ENCODE data around the gene DZIP3.
"Not testable (repeated sequence)": the region's sequence is repeated elsewhere in the genome, so short reads cannot be mapped to it uniquely, and the experiment has no call there.

Gene DZIP3

GRCh38 chr3:108595321-108595720 lies 5.8 kb downstream of the DZIP3 start:
- FAIRE-seq (no peak), DNase-seq (ENCODE audit: insufficient read length, low spot score) (no peak)

GRCh38 chr3:108598375-108598774 lies 8.9 kb downstream of the DZIP3 start:
- FAIRE-seq, result no peak
- no peak for DNase-seq (ENCODE audit: insufficient read length, low spot score)

GRCh38 chr3:108599677-108600409 lies 10.3 kb downstream of the DZIP3 start:
- DNase-seq (ENCODE audit: insufficient read length, low spot score), result no peak
- no peak for FAIRE-seq

GRCh38 chr3:108602249-108602934 lies 12.9 kb downstream of the DZIP3 start:
- no peak for DNase-seq (ENCODE audit: insufficient read length, low spot score)
- peak; percentile 76 for FAIRE-seq

- DNase-seq (ENCODE audit: insufficient read length, low spot score) (no peak), FAIRE-seq (no peak)
Measured at GRCh38 chr3:108602935-108603294, 13.4 kb downstream of the DZIP3 start.

- no peak for FAIRE-seq
- DNase-seq (ENCODE audit: insufficient read length, low spot score), result no peak
Measured at GRCh38 chr3:108603691-108604090, 14.2 kb downstream of the DZIP3 start.

GRCh38 chr3:108605028-108605427 lies 15.5 kb downstream of the DZIP3 start:
- DNase-seq (ENCODE audit: insufficient read length, low spot score) (no peak), FAIRE-seq (no peak)

- DNase-seq (ENCODE audit: insufficient read length, low spot score), result no peak
- no peak for FAIRE-seq
Measured at GRCh38 chr3:108605491-108605890, 16.0 kb downstream of the DZIP3 start.

- FAIRE-seq (no peak), DNase-seq (ENCODE audit: insufficient read length, low spot score) (no peak)
Measured at GRCh38 chr3:108608750-108609149, 19.2 kb downstream of the DZIP3 start.

- DNase-seq (ENCODE audit: insufficient read length, low spot score) (no peak), FAIRE-seq (no peak)
Measured at GRCh38 chr3:108610651-108611050, 21.1 kb downstream of the DZIP3 start.

- DNase-seq (ENCODE audit: insufficient read length, low spot score); FAIRE-seq: not testable (repeated sequence)
Measured at GRCh38 chr3:108616090-108616489, 26.6 kb downstream of the DZIP3 start.

- DNase-seq (ENCODE audit: insufficient read length, low spot score) (no peak), FAIRE-seq (no peak)
Measured at GRCh38 chr3:108620250-108620649, 30.7 kb downstream of the DZIP3 start.

- no peak for DNase-seq (ENCODE audit: insufficient read length, low spot score)
- FAIRE-seq, result no peak
Measured at GRCh38 chr3:108623504-108623903, 34.0 kb downstream of the DZIP3 start.

- no peak for DNase-seq (ENCODE audit: insufficient read length, low spot score)
- FAIRE-seq, result no peak
Measured at GRCh38 chr3:108629974-108630373, 40.5 kb downstream of the DZIP3 start.

GRCh38 chr3:108642526-108642925 lies 53.0 kb downstream of the DZIP3 start:
- FAIRE-seq, result no peak
- DNase-seq (ENCODE audit: insufficient read length, low spot score), result no peak

- DNase-seq (ENCODE audit: insufficient read length, low spot score), result no peak
- FAIRE-seq, result peak; percentile 40
Measured at GRCh38 chr3:108645364-108645763, 55.8 kb downstream of the DZIP3 start.

GRCh38 chr3:108655664-108656063 lies 66.1 kb downstream of the DZIP3 start:
- FAIRE-seq; DNase-seq (ENCODE audit: insufficient read length, low spot score): not testable (repeated sequence)

- DNase-seq (ENCODE audit: insufficient read length, low spot score), result no peak
- no peak for FAIRE-seq
Measured at GRCh38 chr3:108661699-108662098, 72.2 kb downstream of the DZIP3 start.

GRCh38 chr3:108662142-108662738 lies 72.7 kb downstream of the DZIP3 start:
- peak; percentile 84 for FAIRE-seq
- DNase-seq (ENCODE audit: insufficient read length, low spot score), result peak; percentile 32

- DNase-seq (ENCODE audit: insufficient read length, low spot score), result no peak
Measured at GRCh38 chr3:108664266-108664665, 74.7 kb downstream of the DZIP3 start.

GRCh38 chr3:108667312-108667711 lies 77.8 kb downstream of the DZIP3 start:
- DNase-seq (ENCODE audit: insufficient read length, low spot score), result no peak
- FAIRE-seq, result no peak

More at GRCh38 chr3:108664266-108664665, 74.7 kb downstream of the DZIP3 start:
- FAIRE-seq, result no peak

- no peak for DNase-seq (ENCODE audit: insufficient read length, low spot score)
- peak; percentile 70 for FAIRE-seq
Measured at GRCh38 chr3:108669208-108669607, 79.7 kb downstream of the DZIP3 start.
